AG04450 (cell line): ENCODE measurements around the gene CHD6. TPM values are rescaled to one million over a fixed set of nuclear protein-coding genes. Genes with fewer than 3 reads are reported as not detected.

Experiments
- CTCF ChIA-PET: fragments of 300-600, 350-600 bp; formaldehyde crosslinking; extraction: SDS; loops from one replicate; lab custom pipeline; 2022; ENCODE audit warnings: antibody characterized with exemption, inconsistent platforms; lab: Charles Lee
- POLR2A ChIA-PET: fragments of 350-600 bp; formaldehyde crosslinking; extraction: SDS; loops from one replicate; lab custom pipeline; 2021; ENCODE audit warnings: antibody characterized with exemption, inconsistent platforms; lab: Yijun Ruan, JAX
- DNase-seq: peaks from one replicate; pipeline ENCODE4 v3.0.0-alpha.2; 2011; ENCODE audit warnings: low read depth, low spot score
- H3K27ac ChIP-seq: one replicate; pipeline ENCODE4 v1.5.1; 2012; ENCODE audit warnings: low read depth, low read length, control low read depth
- H3K27me3 ChIP-seq: one replicate; pipeline ENCODE4 v1.6.0; 2012; ENCODE audit warnings: low read length; ENCODE audit not compliant: control insufficient read depth, insufficient read depth
- H3K4me3 ChIP-seq: 2 replicates; pipeline ENCODE4 v1.5.1; 2011; ENCODE audit warnings: mild to moderate bottlenecking, low read depth, low read length, control low read depth
- H3K9me3 ChIP-seq: 2 replicates; pipeline ENCODE4 v1.5.1; 2012; ENCODE audit warnings: low read length; ENCODE audit not compliant: control insufficient read depth, insufficient read depth
- CTCF ChIP-seq: IDR thresholded peaks from 2 replicates; pipeline ENCODE4 v1.5.1; 2011; ENCODE audit warnings: low read depth, low read length, control low read depth, inconsistent platforms
- polyA plus RNA-seq: library from polyadenylated mRNA; depleted of rRNA; stranded (reverse); fragments of >200 nt; gene quantifications from 2 replicates; pipeline ENCODE4 v1.2.3, GENCODE V29; 2011

Gene CHD6
- polyA plus RNA-seq, 1 experiment: 21.7 TPM

- H3K9me3 ChIP-seq: peaks cover 5% of the 10 kb centered on the region
These were observed 30.2 kb downstream of the CHD6 start for GRCh38 chr20:41587956-41588355.

GRCh38 chr20:41587523-41587922, 30.7 kb downstream of the CHD6 start:
- POLR2A ChIA-PET: no interaction called here
- no peak for TF ChIP-seq CTCF
- DNase-seq: no peak
- no peaks in the 10 kb centered on the region for H3K27me3 ChIP-seq
- CTCF ChIA-PET: no interaction called here
- H3K4me3 ChIP-seq: no peak overlapping the region
- H3K9me3 ChIP-seq: peaks cover 5% of the 10 kb centered on the region
- no peak overlapping the region for H3K27ac ChIP-seq

More at GRCh38 chr20:41587956-41588355, 30.2 kb downstream of the CHD6 start:
- no peak for TF ChIP-seq CTCF
- CTCF ChIA-PET: no interaction called here
- POLR2A ChIA-PET: no interaction called here
- no peak overlapping the region for H3K4me3 ChIP-seq
- H3K27ac ChIP-seq: peak overlapping the region; percentile 24
- H3K27me3 ChIP-seq: no peaks in the 10 kb centered on the region
- DNase-seq: peak; percentile 13

- Histone ChIP-seq H3K27ac (no peak overlapping the region), H3K9me3 (peaks cover 5% of the 10 kb centered on the region), H3K27me3 (no peaks in the 10 kb centered on the region), H3K4me3 (no peak overlapping the region)
- CTCF ChIA-PET: no interaction called here
- no peak for DNase-seq
- TF ChIP-seq CTCF: no peak
- POLR2A ChIA-PET: no interaction called here
These were observed 31.4 kb downstream of the CHD6 start for GRCh38 chr20:41586772-41587171.

GRCh38 chr20:41580350-41580749, 37.8 kb downstream of the CHD6 start:
- TF ChIP-seq CTCF: no peak
- Histone ChIP-seq H3K9me3 (no peaks in the 10 kb centered on the region), H3K4me3 (no peak overlapping the region), H3K27me3 (no peaks in the 10 kb centered on the region), H3K27ac (no peak overlapping the region)
- no peak for DNase-seq
- ChIA-PET POLR2A (no interaction called here), CTCF (interaction anchor here (0.6 to 1.1 kb wide), 2 partner anchors 13 kb away, joined by 3 read pairs; no protein-coding TSS in a partner anchor)

- H3K9me3 ChIP-seq: no peaks in the 10 kb centered on the region; the same call in 1 of the 2 replicates
- H3K27ac ChIP-seq: no peak overlapping the region
- no peak overlapping the region for H3K4me3 ChIP-seq
- no peaks in the 10 kb centered on the region for H3K27me3 ChIP-seq
- TF ChIP-seq CTCF: no peak
- ChIA-PET CTCF (no interaction called here), POLR2A (no interaction called here)
- no peak for DNase-seq
These were observed 40.8 kb downstream of the CHD6 start for GRCh38 chr20:41577129-41578009.
